ENCODE measurements around the gene COQ8B. TPM values are rescaled to one million over a fixed set of nuclear protein-coding genes. Genes with fewer than 3 reads are reported as not detected.

Gene COQ8B
- total RNA-seq (2022; extraction: Qiagen RNA extraction): 75.4 to 105 TPM (median 92.9 TPM) in 5 replicates

GRCh38 chr19:40716482-40717324 lies at the start of gene COQ8B, which contains the start of gene ITPKC:
Gene COQ8B (minus strand): TSS chr19:40716886. CDS start chr19:40714632, 2,254 bp downstream.
Gene ITPKC (plus strand): TSS chr19:40717112. CDS start chr19:40717136, 24 bp downstream.

GRCh38 chr19:40750874-40751537 lies 34.3 kb upstream of the COQ8B start, which contains the start of gene SNRPA:
Gene SNRPA (plus strand): TSS chr19:40751203. CDS start chr19:40751409, 206 bp downstream.

GRCh38 chr19:40750058-40750873 lies 33.6 kb upstream of the COQ8B start, which contains the start of gene ACTMAP:
Gene ACTMAP (minus strand): TSS chr19:40750477. CDS start chr19:40749803, 674 bp downstream.

GRCh38 chr19:40690050-40690692 lies 26.5 kb downstream of the COQ8B start, which contains the start of gene NUMBL:
Gene NUMBL (minus strand): TSS chr19:40690651. CDS start chr19:40690483, 168 bp downstream.

Other genes with a start within 250 kb of the COQ8B start
- gene SPTBN4, start 249.9 kb downstream of the COQ8B start, total RNA-seq (2022; extraction: Qiagen RNA extraction): 0.41 to 0.73 TPM (median 0.66 TPM) in 5 replicates
- 93.3 to 152 TPM (median 136 TPM) in 5 replicates for gene SHKBP1, start 140.0 kb downstream of the COQ8B start, total RNA-seq (2022; extraction: Qiagen RNA extraction)
- gene LTBP4, start 115.5 kb downstream of the COQ8B start, total RNA-seq (2022; extraction: Qiagen RNA extraction): 34.3 to 57.2 TPM (median 46.2 TPM) in 5 replicates
- gene NUMBL, start 26.2 kb downstream of the COQ8B start, total RNA-seq (2022; extraction: Qiagen RNA extraction): 52.1 to 81.6 TPM (median 75.1 TPM) in 5 replicates
- 36.4 to 49.8 TPM (median 45.3 TPM) in 5 replicates for gene ITPKC, start 226 bp upstream of the COQ8B start, total RNA-seq (2022; extraction: Qiagen RNA extraction)
- 15.5 to 21.3 TPM (median 19.0 TPM) in 5 replicates for gene ACTMAP, start 33.6 kb upstream of the COQ8B start, total RNA-seq (2022; extraction: Qiagen RNA extraction)
- gene SNRPA, start 34.3 kb upstream of the COQ8B start, total RNA-seq (2022; extraction: Qiagen RNA extraction): 159 to 177 TPM (median 172 TPM) in 5 replicates
- gene MIA, start 58.6 kb upstream of the COQ8B start, total RNA-seq (2022; extraction: Qiagen RNA extraction): 0.30 to 0.33 TPM in 2 of 5 replicates, not detected in the others
- 14.9 to 18.5 TPM (median 16.9 TPM) in 5 replicates for gene RAB4B, start 61.4 kb upstream of the COQ8B start, total RNA-seq (2022; extraction: Qiagen RNA extraction)
- gene EGLN2, start 82.3 kb upstream of the COQ8B start, total RNA-seq (2022; extraction: Qiagen RNA extraction): 74.3 to 103 TPM (median 97.3 TPM) in 5 replicates
- 0.07 TPM in 1 of 5 replicates, not detected in the others for gene CYP2A6, start 133.6 kb upstream of the COQ8B start, total RNA-seq (2022; extraction: Qiagen RNA extraction)
- gene CYP2A7, start 165.3 kb upstream of the COQ8B start, total RNA-seq (2022; extraction: Qiagen RNA extraction): not detected in 5 replicates

Measured in A549 treated with dexamethasone at 1 μM for 4 hours (cell line).